Uterus (tissue), 4 donors: Measurements from ENCODE around the gene PTPRM. TPM values are rescaled to one million over a fixed set of nuclear protein-coding genes. Genes with fewer than 3 reads are reported as not detected.

ENCODE experiments used
- DNase-seq, 2 donors: peaks; one replicate each; pipeline ENCODE4 v3.0.0-alpha.2; 2019 to 2020
- H3K27ac ChIP-seq, 2 donors: fragments of 200-600 bp; sonication (generic); 1 replicate in 1 of 2; 2 replicates in 1 of 2; pipeline ENCODE4 v1.5.1; 2016 to 2018
- H3K27me3 ChIP-seq, 2 donors: fragments of 200-600 bp; sonication (generic); one replicate each; pipeline ENCODE4 v1.5.1; 2018 to 2019; ENCODE audit warnings: control low read depth in 1 of 2
- H3K36me3 ChIP-seq, 2 donors: fragments of 200-600 bp; sonication (generic); one replicate each; pipeline ENCODE4 v1.5.1; 2019; ENCODE audit warnings: control low read depth in 1 of 2
- H3K4me1 ChIP-seq, 2 donors: fragments of 200-600 bp; sonication (generic); one replicate each; pipeline ENCODE4 v1.5.1; 2018 to 2019; ENCODE audit warnings: control low read depth in 1 of 2
- H3K4me3 ChIP-seq, 2 donors: fragments of 200-600 bp; sonication (generic); 1 replicate in 1 of 2; 2 replicates in 1 of 2; pipeline ENCODE4 v1.5.1; 2018 to 2019; ENCODE audit warnings: mild to moderate bottlenecking in 1 of 2
- H3K9me3 ChIP-seq, 2 donors: fragments of 200-600 bp; sonication (generic); one replicate each; pipeline ENCODE4 v1.5.1; 2019; ENCODE audit warnings: control low read depth in 1 of 2
- POLR2A ChIP-seq, 2 donors: fragments of 450-650 bp; IDR thresholded peaks; one replicate each; pipeline ENCODE4 v1.6.1; 2016; ENCODE audit warnings: antibody characterized with exemption in 2 of 2, mild to moderate bottlenecking in 1 of 2, moderate library complexity in 1 of 2
- intact Hi-C: fragments of 100-400 bp; cut with DNase I; formaldehyde crosslinking; loops from one replicate; pipeline ENCODE4 v1.15.1; 2023; ENCODE audit warnings: low total_unique reads
- total RNA-seq, 4 donors: library from RNA; depleted of rRNA in 3 of 4; stranded (reverse); fragments of >200 nt in 3 of 4; gene quantifications; one replicate each; pipeline versions ENCODE4 v1.1.0 to v1.2.4, GENCODE V29; 2014 to 2023
- TF ChIP-seq, protein P1 (sequence below), 4 experiments: fragments of 200-600 bp in 2 of 4; fragments of 450-650 bp in 2 of 4; sonication (generic) in 2 of 4; IDR thresholded peaks; one replicate each; pipeline ENCODE4 v1.5.1; 2016 to 2019; ENCODE audit warnings: antibody characterized with exemption in 4 of 4, mild to moderate bottlenecking in 2 of 4, moderate library complexity in 1 of 4
- donor health status: DM: yes; HTN: yes; CAD: no.

Gene PTPRM
- total RNA-seq, 4 donors from 2014 or later: 62.0 to 127 (median 85.7) TPM

DNA sequence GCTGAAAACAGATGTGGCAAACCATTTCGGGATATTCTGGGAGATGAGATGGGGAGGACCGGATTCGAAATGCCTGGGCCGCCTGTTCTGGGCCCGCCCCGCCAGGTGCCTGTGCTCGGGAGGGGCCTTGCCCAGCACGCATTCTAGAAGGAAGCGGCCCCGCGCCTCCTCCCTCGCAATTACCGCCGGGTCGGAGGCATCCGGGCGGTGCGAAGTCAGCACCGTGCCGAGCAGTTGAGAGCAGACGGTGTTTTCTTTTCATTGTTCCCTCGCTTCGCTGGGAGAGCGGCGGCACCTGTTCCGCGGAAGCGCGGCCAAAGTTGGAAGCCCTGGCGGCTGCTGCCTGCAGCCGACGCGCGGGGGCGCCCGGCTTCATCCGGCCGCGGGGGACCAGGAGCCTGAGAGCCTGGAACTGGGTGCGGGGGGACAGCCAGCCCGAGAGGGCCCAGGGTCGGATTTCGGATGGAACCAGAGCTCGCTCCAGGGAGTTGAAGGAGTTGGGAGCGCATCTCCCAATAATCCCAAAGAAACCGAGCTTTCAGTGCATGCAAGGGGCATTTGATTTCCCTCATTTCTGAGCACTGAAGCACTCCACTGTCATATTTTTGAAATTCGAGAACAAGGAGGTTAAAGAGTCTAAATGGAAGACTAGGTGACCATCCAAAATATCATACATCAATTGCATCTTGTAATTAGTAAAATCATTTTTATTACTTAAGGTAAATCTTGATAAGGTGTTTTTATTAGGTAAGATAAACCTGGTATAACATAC is 800.3 kb downstream of the PTPRM start:
- Histone ChIP-seq H3K4me1 (no peaks in the 10 kb centered on the region), H3K36me3 (no peaks in the 10 kb centered on the region), H3K27me3 (no peaks in the 10 kb centered on the region), H3K4me3 (peak overlapping the region in 1 of 2 donors; percentile 25), H3K9me3 (no peaks in the 10 kb centered on the region), H3K27ac (no peak overlapping the region)
- DNase-seq: peak in 1 of 2 donors; percentile 26
- TF ChIP-seq, protein P1, sequence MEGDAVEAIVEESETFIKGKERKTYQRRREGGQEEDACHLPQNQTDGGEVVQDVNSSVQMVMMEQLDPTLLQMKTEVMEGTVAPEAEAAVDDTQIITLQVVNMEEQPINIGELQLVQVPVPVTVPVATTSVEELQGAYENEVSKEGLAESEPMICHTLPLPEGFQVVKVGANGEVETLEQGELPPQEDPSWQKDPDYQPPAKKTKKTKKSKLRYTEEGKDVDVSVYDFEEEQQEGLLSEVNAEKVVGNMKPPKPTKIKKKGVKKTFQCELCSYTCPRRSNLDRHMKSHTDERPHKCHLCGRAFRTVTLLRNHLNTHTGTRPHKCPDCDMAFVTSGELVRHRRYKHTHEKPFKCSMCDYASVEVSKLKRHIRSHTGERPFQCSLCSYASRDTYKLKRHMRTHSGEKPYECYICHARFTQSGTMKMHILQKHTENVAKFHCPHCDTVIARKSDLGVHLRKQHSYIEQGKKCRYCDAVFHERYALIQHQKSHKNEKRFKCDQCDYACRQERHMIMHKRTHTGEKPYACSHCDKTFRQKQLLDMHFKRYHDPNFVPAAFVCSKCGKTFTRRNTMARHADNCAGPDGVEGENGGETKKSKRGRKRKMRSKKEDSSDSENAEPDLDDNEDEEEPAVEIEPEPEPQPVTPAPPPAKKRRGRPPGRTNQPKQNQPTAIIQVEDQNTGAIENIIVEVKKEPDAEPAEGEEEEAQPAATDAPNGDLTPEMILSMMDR (IDR thresholded peaks at IDR 0.05): peak in 3 of 4 experiments; percentile 8 to 30 (median 30)
- no peak for TF ChIP-seq POLR2A (IDR thresholded peaks at IDR 0.05)
- intact Hi-C loops: no loop called here

DNA sequence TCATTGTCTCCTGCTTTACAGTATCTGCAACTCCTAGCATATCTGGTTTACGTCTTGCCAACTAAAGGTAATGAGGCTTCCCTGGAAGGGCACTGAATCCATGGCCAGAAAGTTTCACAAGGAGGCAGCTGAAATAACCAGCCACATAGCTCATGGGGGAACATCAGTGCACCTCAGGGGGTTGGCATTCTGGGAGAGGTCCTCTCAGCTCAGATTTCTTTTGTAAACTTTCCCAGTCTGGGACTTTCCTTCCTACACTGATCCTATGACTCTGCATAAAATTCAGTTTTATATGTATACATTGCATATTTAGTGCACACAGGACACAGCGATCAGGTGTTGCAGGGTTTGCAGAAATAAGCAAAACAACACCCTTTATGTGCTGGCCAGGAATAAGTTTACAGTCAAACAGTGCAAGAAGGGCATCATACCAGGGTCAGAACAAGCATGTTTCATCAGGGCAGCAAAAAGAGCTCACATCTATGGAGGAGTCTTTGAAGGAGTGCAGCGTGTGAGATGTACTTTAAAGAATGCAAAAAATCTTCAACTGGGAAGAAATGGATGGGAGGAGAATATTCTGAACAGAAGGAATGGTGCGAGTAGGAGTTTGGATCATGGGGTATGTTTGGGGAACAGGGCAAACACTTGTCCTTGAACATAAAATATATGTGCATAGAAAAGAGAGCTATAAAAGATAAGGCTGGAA is 801.5 kb downstream of the PTPRM start:
- intact Hi-C loops: no loop called here
- H3K27ac ChIP-seq: no peak overlapping the region
- H3K4me3 ChIP-seq: no peak overlapping the region
- H3K4me1 ChIP-seq: no peaks in the 10 kb centered on the region
- H3K9me3 ChIP-seq: no peaks in the 10 kb centered on the region
- TF ChIP-seq POLR2A (IDR thresholded peaks at IDR 0.05): no peak
- TF ChIP-seq, protein P1 (IDR thresholded peaks at IDR 0.05): no peak
- no peaks in the 10 kb centered on the region for H3K27me3 ChIP-seq
- H3K36me3 ChIP-seq: no peaks in the 10 kb centered on the region
- DNase-seq: no peak

DNA sequence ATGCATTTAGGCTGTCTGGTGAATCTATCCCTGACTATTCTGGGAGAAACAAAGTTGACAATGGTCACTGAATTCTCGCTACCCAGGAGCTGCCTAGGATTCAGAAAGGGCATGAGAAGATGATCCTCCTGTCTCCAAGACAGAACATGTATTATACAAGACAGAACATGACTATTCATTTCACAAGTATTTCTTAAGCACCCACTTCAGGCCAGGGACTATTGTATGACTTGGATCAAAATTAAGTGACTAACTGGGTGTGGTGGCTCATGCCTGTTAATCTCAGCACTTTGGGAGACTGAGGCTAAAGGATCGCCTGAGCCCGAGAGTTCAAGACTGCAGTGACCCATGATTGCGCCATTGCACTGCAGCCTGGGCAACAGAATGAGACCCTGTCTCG is 806.4 kb downstream of the PTPRM start:
- no peaks in the 10 kb centered on the region for H3K36me3 ChIP-seq
- no peaks in the 10 kb centered on the region for H3K27me3 ChIP-seq
- no peak overlapping the region for H3K27ac ChIP-seq
- H3K4me1 ChIP-seq: no peaks in the 10 kb centered on the region
- H3K4me3 ChIP-seq: no peak overlapping the region
- intact Hi-C loops: no loop called here
- no peak for DNase-seq
- no peaks in the 10 kb centered on the region for H3K9me3 ChIP-seq
- TF ChIP-seq, protein P1 (IDR thresholded peaks at IDR 0.05): no peak
- no peak for TF ChIP-seq POLR2A (IDR thresholded peaks at IDR 0.05)

DNA sequence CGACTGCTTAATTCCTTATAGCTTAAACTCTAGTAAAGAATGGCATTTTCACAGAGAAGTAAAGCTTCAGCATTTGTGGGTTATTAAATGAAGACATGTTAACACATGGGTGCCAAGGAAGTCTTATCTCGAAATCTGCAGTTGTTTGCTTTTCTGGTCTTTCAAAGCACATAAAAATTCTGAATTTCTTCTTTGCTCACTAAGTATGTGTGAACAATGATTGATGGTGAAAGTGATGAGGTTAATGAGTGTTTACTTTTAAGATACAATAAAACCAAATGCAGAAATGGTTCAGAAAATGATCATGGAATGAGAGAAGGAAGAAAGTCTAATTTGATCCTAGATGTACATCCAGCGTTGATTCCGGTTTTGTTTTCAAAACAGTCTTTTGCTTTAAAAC is 807.6 kb downstream of the PTPRM start:
- no peak for TF ChIP-seq POLR2A (IDR thresholded peaks at IDR 0.05)
- TF ChIP-seq, protein P1 (IDR thresholded peaks at IDR 0.05): no peak
- no peaks in the 10 kb centered on the region for H3K36me3 ChIP-seq

DNA sequence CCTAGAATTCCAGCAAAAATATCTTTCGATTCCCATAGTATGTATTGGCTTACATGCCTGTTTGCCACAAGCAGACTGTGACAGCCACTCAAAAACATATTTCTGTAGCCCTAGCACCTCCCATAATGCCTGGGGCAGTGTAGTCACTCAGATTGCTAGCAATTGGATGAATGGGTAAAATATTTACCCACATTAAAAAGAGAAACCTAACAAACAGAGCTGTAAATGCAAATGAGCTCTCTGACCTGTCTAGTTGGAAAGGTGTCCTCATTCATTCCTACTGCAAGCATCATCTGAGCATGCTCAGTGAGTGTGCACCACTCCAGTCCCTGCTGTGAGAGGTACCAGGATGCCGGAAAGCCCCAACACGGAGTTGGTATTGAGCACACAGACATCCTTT is 808.1 kb downstream of the PTPRM start:
- intact Hi-C loops: no loop called here
- TF ChIP-seq, protein P1 (IDR thresholded peaks at IDR 0.05): no peak
- no peak for TF ChIP-seq POLR2A (IDR thresholded peaks at IDR 0.05)
- H3K27me3 ChIP-seq: no peaks in the 10 kb centered on the region
- no peak overlapping the region for H3K27ac ChIP-seq
- no peaks in the 10 kb centered on the region for H3K9me3 ChIP-seq
- no peaks in the 10 kb centered on the region for H3K4me1 ChIP-seq
- no peak for DNase-seq
- no peak overlapping the region for H3K4me3 ChIP-seq
- no peaks in the 10 kb centered on the region for H3K36me3 ChIP-seq

More for the DNA sequence above, 807.6 kb downstream of the PTPRM start:
- DNase-seq: no peak
- intact Hi-C loops: no loop called here
- Histone ChIP-seq H3K9me3 (no peaks in the 10 kb centered on the region), H3K27me3 (no peaks in the 10 kb centered on the region), H3K27ac (no peak overlapping the region), H3K4me3 (no peak overlapping the region), H3K4me1 (no peaks in the 10 kb centered on the region)
